ENCODE data around the gene SPON1.

Gene SPON1

GRCh38 chr11:13944911-13945425 lies 17.6 kb upstream of the SPON1 start:
- DNase-seq, result no peak

GRCh38 chr11:13947379-13947778 lies 15.1 kb upstream of the SPON1 start:
- no peak for DNase-seq

GRCh38 chr11:13949876-13950275 lies 12.6 kb upstream of the SPON1 start:
- no peak for DNase-seq

GRCh38 chr11:13952221-13952620 lies 10.3 kb upstream of the SPON1 start:
- no peak for DNase-seq

GRCh38 chr11:13952668-13953067 lies 9.9 kb upstream of the SPON1 start:
- no peak for DNase-seq

GRCh38 chr11:13954591-13954990 lies 7.9 kb upstream of the SPON1 start:
- no peak for DNase-seq

GRCh38 chr11:13955971-13956421 lies 6.5 kb upstream of the SPON1 start:
- DNase-seq, result no peak

- no peak for DNase-seq
Observed at GRCh38 chr11:13956988-13957387, 5.5 kb upstream of the SPON1 start.

GRCh38 chr11:13958641-13959400 lies 3.7 kb upstream of the SPON1 start:
- no peak for DNase-seq

- no peak for DNase-seq
Observed at GRCh38 chr11:13962198-13962561, 343 bp upstream of the SPON1 start.

- DNase-seq, result no peak
Observed at GRCh38 chr11:13963169-13963948, 836 bp downstream of the SPON1 start.

- DNase-seq, result no peak
Observed at GRCh38 chr11:13963949-13964770, 1.6 kb downstream of the SPON1 start.

GRCh38 chr11:13964771-13965074 lies 2.2 kb downstream of the SPON1 start:
- no peak for DNase-seq

GRCh38 chr11:13965337-13965736 lies 2.8 kb downstream of the SPON1 start:
- DNase-seq, result no peak

GRCh38 chr11:13966013-13966412 lies 3.5 kb downstream of the SPON1 start:
- DNase-seq, result no peak

- DNase-seq, result no peak
Observed at GRCh38 chr11:13966486-13966885, 4.0 kb downstream of the SPON1 start.

- no peak for DNase-seq
Observed at GRCh38 chr11:13970986-13971385, 8.5 kb downstream of the SPON1 start.

GRCh38 chr11:13972043-13972910 lies 9.8 kb downstream of the SPON1 start:
- no peak for DNase-seq

- DNase-seq, result no peak
Observed at GRCh38 chr11:13972944-13973343, 10.4 kb downstream of the SPON1 start.

GRCh38 chr11:13974631-13975030 lies 12.1 kb downstream of the SPON1 start:
- DNase-seq, result no peak

- DNase-seq, result no peak
Observed at GRCh38 chr11:13983081-13983751, 20.7 kb downstream of the SPON1 start.

Measured in SHP77 treated with DMSO at 0.1 percent for 48 hours (cell line).